Lower leg skin (tissue), 3 donors: ENCODE measurements around the gene DCAF8.

Experiments
- CTCF ChIP-seq, 3 donors: fragments of 450-650 bp; IDR thresholded peaks; one replicate each; pipeline ENCODE4 v1.5.1; 2016; ENCODE audit warnings: antibody characterized with exemption in 3 of 3, mild to moderate bottlenecking in 3 of 3, moderate library complexity in 2 of 3
- POLR2A ChIP-seq, 2 donors: fragments of 450-650 bp; IDR thresholded peaks; one replicate each; pipeline ENCODE4 v1.6.1; 2016 to 2017; ENCODE audit warnings: antibody characterized with exemption in 2 of 2, mild to moderate bottlenecking in 1 of 2, moderate library complexity in 1 of 2

GRCh38 chr1:160186246-160186645 lies 76.1 kb downstream of the DCAF8 start:
- TF ChIP-seq POLR2A (IDR thresholded peaks at IDR 0.05), result no peak
- no peak for TF ChIP-seq CTCF (IDR thresholded peaks at IDR 0.05)
